GM23338 (cell line): ENCODE results near the gene EXOC4.

Source experiments
- JUNB ChIP-seq: IDR thresholded peaks from one replicate; pipeline ENCODE4 v1.6.1; 2016; ENCODE audit warnings: antibody characterized with exemption; ENCODE audit not compliant: unreplicated experiment
- TF ChIP-seq, protein P1 (sequence below), 2 experiments: fragments of 200-600 bp in 1 of 2; sonication (generic) in 1 of 2; conservative IDR thresholded peaks; 2 replicates each; pipeline versions ENCODE4 v1.5.1 to v1.6.1; 2016 to 2017; ENCODE audit warnings: antibody characterized with exemption in 2 of 2, low read depth in 2 of 2, mild to moderate bottlenecking in 2 of 2, moderate library complexity in 1 of 2

- TF ChIP-seq, protein P1, sequence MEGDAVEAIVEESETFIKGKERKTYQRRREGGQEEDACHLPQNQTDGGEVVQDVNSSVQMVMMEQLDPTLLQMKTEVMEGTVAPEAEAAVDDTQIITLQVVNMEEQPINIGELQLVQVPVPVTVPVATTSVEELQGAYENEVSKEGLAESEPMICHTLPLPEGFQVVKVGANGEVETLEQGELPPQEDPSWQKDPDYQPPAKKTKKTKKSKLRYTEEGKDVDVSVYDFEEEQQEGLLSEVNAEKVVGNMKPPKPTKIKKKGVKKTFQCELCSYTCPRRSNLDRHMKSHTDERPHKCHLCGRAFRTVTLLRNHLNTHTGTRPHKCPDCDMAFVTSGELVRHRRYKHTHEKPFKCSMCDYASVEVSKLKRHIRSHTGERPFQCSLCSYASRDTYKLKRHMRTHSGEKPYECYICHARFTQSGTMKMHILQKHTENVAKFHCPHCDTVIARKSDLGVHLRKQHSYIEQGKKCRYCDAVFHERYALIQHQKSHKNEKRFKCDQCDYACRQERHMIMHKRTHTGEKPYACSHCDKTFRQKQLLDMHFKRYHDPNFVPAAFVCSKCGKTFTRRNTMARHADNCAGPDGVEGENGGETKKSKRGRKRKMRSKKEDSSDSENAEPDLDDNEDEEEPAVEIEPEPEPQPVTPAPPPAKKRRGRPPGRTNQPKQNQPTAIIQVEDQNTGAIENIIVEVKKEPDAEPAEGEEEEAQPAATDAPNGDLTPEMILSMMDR (conservative IDR thresholded peaks at IDR 0.05; ENCODE audit: low read depth in 2 of 2) = no peak
- TF ChIP-seq JUNB = no peak
Measured at GRCh38 chr7:133746847-133747246, 494.0 kb downstream of the EXOC4 start.
